ENCODE measurements around the gene GALNT13. TPM values are rescaled to one million over a fixed set of nuclear protein-coding genes. Genes with fewer than 3 reads are reported as not detected.
"Not testable (repeated sequence)": the region's sequence is repeated elsewhere in the genome, so short reads cannot be mapped to it uniquely, and the experiment has no call there.

GALNT13 gene
- total RNA-seq, 1 donor from 2014 or later, result 0.13 TPM

- intact Hi-C loops (cut with DNase I), result no loop called here
- no peak for DNase-seq (ENCODE audit: low spot score)
These were observed 578.4 kb downstream of the GALNT13 start for GRCh38 chr2:154449951-154450658.

- no peak for DNase-seq (ENCODE audit: low spot score)
- intact Hi-C loops (cut with DNase I), result no loop called here
These were observed 580.7 kb downstream of the GALNT13 start for GRCh38 chr2:154452471-154452870.

- intact Hi-C loops (cut with DNase I), result no loop called here
- DNase-seq (ENCODE audit: low spot score), result no peak
These were observed 581.3 kb downstream of the GALNT13 start for GRCh38 chr2:154452906-154453493.

- intact Hi-C loops (cut with DNase I), result no loop called here
- no peak for DNase-seq (ENCODE audit: low spot score)
These were observed 583.4 kb downstream of the GALNT13 start for GRCh38 chr2:154455166-154455565.

- intact Hi-C loops (cut with DNase I), result no loop called here
- DNase-seq (ENCODE audit: low spot score), result no peak
These were observed 584.1 kb downstream of the GALNT13 start for GRCh38 chr2:154455866-154456265.

- intact Hi-C loops (cut with DNase I), result no loop called here
- no peak for DNase-seq (ENCODE audit: low spot score)
These were observed 585.6 kb downstream of the GALNT13 start for GRCh38 chr2:154457286-154457685.

GRCh38 chr2:154459286-154459685 is 587.6 kb downstream of the GALNT13 start:
- intact Hi-C loops (cut with DNase I), result no loop called here
- no peak for DNase-seq (ENCODE audit: low spot score)

GRCh38 chr2:154462634-154463033 is 590.9 kb downstream of the GALNT13 start:
- DNase-seq (ENCODE audit: low spot score), result no peak
- intact Hi-C loops (cut with DNase I), result no loop called here

- no peak for DNase-seq (ENCODE audit: low spot score)
- intact Hi-C loops (cut with DNase I), result no loop called here
These were observed 594.5 kb downstream of the GALNT13 start for GRCh38 chr2:154466226-154466625.

- DNase-seq (ENCODE audit: low spot score), result no peak
- intact Hi-C loops (cut with DNase I), result no loop called here
These were observed 598.7 kb downstream of the GALNT13 start for GRCh38 chr2:154470376-154470775.

GRCh38 chr2:154471492-154471891 is 599.8 kb downstream of the GALNT13 start:
- DNase-seq (ENCODE audit: low spot score); intact Hi-C loops (cut with DNase I): not testable (repeated sequence)

GRCh38 chr2:154477319-154477718 is 605.6 kb downstream of the GALNT13 start:
- DNase-seq (ENCODE audit: low spot score), result no peak
- intact Hi-C loops (cut with DNase I), result no loop called here

- DNase-seq (ENCODE audit: low spot score), result no peak
- intact Hi-C loops (cut with DNase I), result no loop called here
These were observed 608.8 kb downstream of the GALNT13 start for GRCh38 chr2:154480521-154480920.

GRCh38 chr2:154481336-154481735 is 609.6 kb downstream of the GALNT13 start:
- no peak for DNase-seq (ENCODE audit: low spot score)
- intact Hi-C loops (cut with DNase I), result no loop called here

GRCh38 chr2:154484338-154485099 is 612.8 kb downstream of the GALNT13 start:
- intact Hi-C loops (cut with DNase I), result no loop called here
- no peak for DNase-seq (ENCODE audit: low spot score)

GRCh38 chr2:154488801-154489200 is 617.1 kb downstream of the GALNT13 start:
- no peak for DNase-seq (ENCODE audit: low spot score)
- intact Hi-C loops (cut with DNase I), result no loop called here

- no peak for DNase-seq (ENCODE audit: low spot score)
- intact Hi-C loops (cut with DNase I), result no loop called here
These were observed 617.6 kb downstream of the GALNT13 start for GRCh38 chr2:154489266-154489858.

- DNase-seq (ENCODE audit: low spot score), result no peak
- intact Hi-C loops (cut with DNase I), result no loop called here
These were observed 618.8 kb downstream of the GALNT13 start for GRCh38 chr2:154490530-154490929.

- intact Hi-C loops (cut with DNase I), result no loop called here
- no peak for DNase-seq (ENCODE audit: low spot score)
These were observed 623.7 kb downstream of the GALNT13 start for GRCh38 chr2:154495455-154495868.

- no peak for DNase-seq (ENCODE audit: low spot score)
- intact Hi-C loops (cut with DNase I), result no loop called here
These were observed 625.3 kb downstream of the GALNT13 start for GRCh38 chr2:154497019-154497418.
